Measurements from ENCODE around the gene ZBTB39.

- TF ChIP-seq CTCF (IDR thresholded peaks at IDR 0.05 in 8 of 11, conservative IDR thresholded peaks at IDR 0.05 in 3 of 11): no peak
- no peak for TF ChIP-seq POLR2AphosphoS5 (IDR thresholded peaks at IDR 0.05)
- no peak for TF ChIP-seq POLR2A (IDR thresholded peaks at IDR 0.05)
Observed at GRCh38 chr12:56979628-56980027, 26.7 kb downstream of the ZBTB39 start.

Measured in spleen (tissue), 7 donors.